ENCODE data around the gene SNRPN. TPM values are rescaled to one million over a fixed set of nuclear protein-coding genes. Genes with fewer than 3 reads are reported as not detected.

Gene SNRPN
- total and polyA plus RNA-seq, 4 donors, result 65.1 to 192 (median 83.0) TPM

- H3K9me3 ChIP-seq (ENCODE audit: control insufficient read depth in 4 of 4, insufficient read depth in 3 of 4, low read length in 3 of 4), result peaks cover 0 to 15% (median 0%) of the 10 kb centered on the region in 4 donors
- peak overlapping the region; percentile 86 to 90 for H3K27ac ChIP-seq (ENCODE audit: low read depth in 1 of 2, low read length in 1 of 2)
- peaks cover 0 to 13% (median 0%) of the 10 kb centered on the region in 5 donors for H3K4me1 ChIP-seq (ENCODE audit: control insufficient read depth in 5 of 5, insufficient read depth in 5 of 5, low read length in 5 of 5)
- no peak for TF ChIP-seq CTCF (IDR thresholded peaks at IDR 0.05; ENCODE audit: control extremely low read depth, extremely low read depth)
- peak overlapping the region; percentile 92 to 96 for H3K9ac ChIP-seq (ENCODE audit: insufficient read depth in 1 of 2, low read length in 2 of 2)
- H3K36me3 ChIP-seq (ENCODE audit: control insufficient read depth in 4 of 4, insufficient read depth in 4 of 4, low read length in 4 of 4), result peaks cover 0 to 3% (median 1%) of the 10 kb centered on the region in 4 donors
- H3K27me3 ChIP-seq (ENCODE audit: control insufficient read depth in 3 of 3, insufficient read depth in 3 of 3, low read length in 2 of 3), result no peaks in the 10 kb centered on the region
- 41 to 57% methylated on average over 27 to 28 of the region's 28 CpGs for WGBS, 2 donors
- H3K4me3 ChIP-seq, result peak overlapping the region; percentile 64
- peak; percentile 85 to 91 (median 85) for DNase-seq
- peak; percentile 74 for ATAC-seq (ENCODE audit: insufficient read depth, low FRiP score)
Observed at GRCh38 chr15:24956111-24956838, 1.5 kb downstream of the SNRPN start.

GRCh38 chr15:24957691-24958090 lies 2.9 kb downstream of the SNRPN start:
- WGBS, 2 donors, result 77 to 86% methylated on average over 2 of the region's 2 CpGs
- TF ChIP-seq CTCF (IDR thresholded peaks at IDR 0.05; ENCODE audit: control extremely low read depth, extremely low read depth), result no peak
- ATAC-seq (ENCODE audit: insufficient read depth, low FRiP score), result no peak
- Histone ChIP-seq H3K4me3 (no peak overlapping the region), H3K9me3 (ENCODE audit: control insufficient read depth in 4 of 4, insufficient read depth in 3 of 4, low read length in 3 of 4) (peaks cover 0 to 17% (median 0%) of the 10 kb centered on the region in 4 donors), H3K27me3 (ENCODE audit: control insufficient read depth in 3 of 3, insufficient read depth in 3 of 3, low read length in 2 of 3) (no peaks in the 10 kb centered on the region), H3K9ac (ENCODE audit: insufficient read depth in 1 of 2, low read length in 2 of 2) (no peak overlapping the region), H3K36me3 (ENCODE audit: control insufficient read depth in 4 of 4, insufficient read depth in 4 of 4, low read length in 4 of 4) (peaks cover 0 to 3% (median 1%) of the 10 kb centered on the region in 4 donors), H3K4me1 (ENCODE audit: control insufficient read depth in 5 of 5, insufficient read depth in 5 of 5, low read length in 5 of 5) (peaks cover 0 to 13% (median 0%) of the 10 kb centered on the region in 5 donors), H3K27ac (ENCODE audit: low read depth in 1 of 2, low read length in 1 of 2) (peak overlapping the region in 1 of 2 donors; percentile 69)
- DNase-seq, result peak in 1 of 3 donors; percentile 8

GRCh38 chr15:24961967-24962366 lies 7.2 kb downstream of the SNRPN start:
- Histone ChIP-seq H3K9ac (ENCODE audit: insufficient read depth in 1 of 2, low read length in 2 of 2) (no peak overlapping the region), H3K4me1 (ENCODE audit: control insufficient read depth in 5 of 5, insufficient read depth in 5 of 5, low read length in 5 of 5) (peaks cover 0 to 9% (median 0%) of the 10 kb centered on the region in 5 donors), H3K9me3 (ENCODE audit: control insufficient read depth in 4 of 4, insufficient read depth in 3 of 4, low read length in 3 of 4) (peaks cover 0 to 18% (median 0%) of the 10 kb centered on the region in 4 donors), H3K36me3 (ENCODE audit: control insufficient read depth in 4 of 4, insufficient read depth in 4 of 4, low read length in 4 of 4) (peaks cover 0 to 21% (median 11%) of the 10 kb centered on the region in 4 donors), H3K27ac (ENCODE audit: low read depth in 1 of 2, low read length in 1 of 2) (no peak overlapping the region), H3K4me3 (no peak overlapping the region), H3K27me3 (ENCODE audit: control insufficient read depth in 3 of 3, insufficient read depth in 3 of 3, low read length in 2 of 3) (no peaks in the 10 kb centered on the region)
- no peak for ATAC-seq (ENCODE audit: insufficient read depth, low FRiP score)
- WGBS, 2 donors, result 90 to 96% methylated on average over 4 of the region's 4 CpGs
- no peak for DNase-seq
- TF ChIP-seq CTCF (IDR thresholded peaks at IDR 0.05; ENCODE audit: control extremely low read depth, extremely low read depth), result no peak
